HL-60/S4 treated with retinoic acid at 250 ng/mL for 4 days and 3 days (cell line): ENCODE results near the gene JAKMIP3.
"Not testable (repeated sequence)": the region's sequence is repeated elsewhere in the genome, so short reads cannot be mapped to it uniquely, and the experiment has no call there.

Experiments used
- in situ Hi-C: fragments of 300-500 bp; cut with MboI; formaldehyde crosslinking; loops from 2 replicates; pipeline ENCODE4 v1.7.0; 2022; ENCODE audit warnings: low sequenced_read_pairs

The JAKMIP3 gene

GRCh38 chr10:132063432-132063831 lies 2.3 kb upstream of the JAKMIP3 start:
- in situ Hi-C loops, result no loop called here

- in situ Hi-C loops, result no loop called here
These were observed 1.5 kb upstream of the JAKMIP3 start for GRCh38 chr10:132064082-132064755.

GRCh38 chr10:132064771-132065437 lies 842 bp upstream of the JAKMIP3 start:
- in situ Hi-C loops, result no loop called here

- in situ Hi-C loops, result no loop called here
These were observed 440 bp downstream of the JAKMIP3 start for GRCh38 chr10:132066186-132066585.

GRCh38 chr10:132066812-132067211 lies 1.1 kb downstream of the JAKMIP3 start:
- in situ Hi-C loops, result no loop called here

- in situ Hi-C loops, result no loop called here
These were observed 2.8 kb downstream of the JAKMIP3 start for GRCh38 chr10:132068431-132069121.

- in situ Hi-C loops, result no loop called here
These were observed 3.5 kb downstream of the JAKMIP3 start for GRCh38 chr10:132069122-132069848.

GRCh38 chr10:132069849-132070182 lies 4.1 kb downstream of the JAKMIP3 start:
- in situ Hi-C loops, result no loop called here

GRCh38 chr10:132070724-132071123 lies 5.0 kb downstream of the JAKMIP3 start:
- in situ Hi-C loops, result no loop called here

GRCh38 chr10:132071667-132072066 lies 5.9 kb downstream of the JAKMIP3 start:
- in situ Hi-C loops, result no loop called here

GRCh38 chr10:132075909-132076577 lies 10.3 kb downstream of the JAKMIP3 start:
- in situ Hi-C loops, result no loop called here

GRCh38 chr10:132076578-132077081 lies 10.9 kb downstream of the JAKMIP3 start:
- in situ Hi-C loops, result no loop called here

- in situ Hi-C loops, result no loop called here
These were observed 11.3 kb downstream of the JAKMIP3 start for GRCh38 chr10:132077091-132077490.

GRCh38 chr10:132078746-132079345 lies 13.1 kb downstream of the JAKMIP3 start:
- in situ Hi-C loops, result no loop called here

- in situ Hi-C loops, result not testable (repeated sequence)
These were observed 18.6 kb downstream of the JAKMIP3 start for GRCh38 chr10:132084384-132084783.

- in situ Hi-C loops, result not testable (repeated sequence)
These were observed 27.5 kb downstream of the JAKMIP3 start for GRCh38 chr10:132093236-132093635.

- in situ Hi-C loops, result no loop called here
These were observed 29.0 kb downstream of the JAKMIP3 start for GRCh38 chr10:132094581-132095234.

GRCh38 chr10:132095403-132096113 lies 29.8 kb downstream of the JAKMIP3 start:
- in situ Hi-C loops, result no loop called here

GRCh38 chr10:132096223-132096622 lies 30.5 kb downstream of the JAKMIP3 start:
- in situ Hi-C loops, result no loop called here
